Common myeloid progenitor, CD34-positive (primary cell): ENCODE results near the gene STPG4.

Experiments used
- CTCF ChIA-PET: fragments of 350-600 bp; sonication (Branson Sonifier 250); formaldehyde crosslinking; loops from one replicate; lab custom pipeline; 2021; ENCODE audit warnings: antibody characterized with exemption; lab: Charles Lee
- POLR2A ChIA-PET: fragments of 350-600 bp; sonication (Branson Sonifier 250); formaldehyde crosslinking; loops from one replicate; lab custom pipeline; 2021; ENCODE audit warnings: antibody characterized with exemption; lab: Charles Lee
- DNase-seq, 3 donors: peaks; one replicate each; pipeline versions ENCODE4 v3.0.0 to v3.0.0-alpha.2; 2013
- H3K27ac ChIP-seq, 2 experiments: 1 replicate in 1 of 2; 2 replicates in 1 of 2; pipeline ENCODE4 v1.7.0; 2013; ENCODE audit warnings: inconsistent platforms in 2 of 2, low read length in 2 of 2, mild to moderate bottlenecking in 2 of 2, low read depth in 1 of 2, moderate library complexity in 1 of 2; ENCODE audit not compliant: severe bottlenecking in 2 of 2, insufficient read depth in 1 of 2, poor library complexity in 1 of 2
- H3K27me3 ChIP-seq, 5 experiments: replicated peaks in 2 of 5; 1 replicate in 3 of 5; 2 replicates in 2 of 5; pipeline versions ENCODE4 v1.6.1 to v1.7.0; 2013; ENCODE audit warnings: low read length in 4 of 5, mild to moderate bottlenecking in 2 of 5, moderate library complexity in 2 of 5, inconsistent platforms in 1 of 5; ENCODE audit not compliant: insufficient read depth in 5 of 5, control insufficient read depth in 4 of 5
- H3K36me3 ChIP-seq, 4 experiments: 1 replicate in 2 of 4; 2 replicates in 2 of 4; pipeline versions ENCODE4 v1.6.1 to v1.7.0; 2013; ENCODE audit warnings: low read length in 3 of 4, control low read depth in 1 of 4, mild to moderate bottlenecking in 1 of 4; ENCODE audit not compliant: control insufficient read depth in 4 of 4, insufficient read depth in 4 of 4
- H3K4me1 ChIP-seq, 4 experiments: 1 replicate in 3 of 4; 2 replicates in 1 of 4; pipeline versions ENCODE4 v1.6.1 to v1.7.1; 2013; ENCODE audit warnings: low read length in 3 of 4, mild to moderate bottlenecking in 3 of 4, control low read depth in 1 of 4, inconsistent platforms in 1 of 4, moderate library complexity in 1 of 4; ENCODE audit not compliant: control insufficient read depth in 4 of 4, insufficient read depth in 4 of 4; ENCODE audit errors: control extremely low read depth in 1 of 4
- H3K4me3 ChIP-seq, 7 experiments: 1 replicate in 4 of 7; 2 replicates in 3 of 7; pipeline versions ENCODE4 v1.5.1 to v1.7.0; 2013; ENCODE audit warnings: mild to moderate bottlenecking in 7 of 7, low read length in 6 of 7, moderate library complexity in 6 of 7, inconsistent platforms in 2 of 7, low read depth in 2 of 7, control low read depth in 1 of 7; ENCODE audit not compliant: insufficient read depth in 4 of 7, control insufficient read depth in 1 of 7; ENCODE audit errors: extremely low read depth in 1 of 7
- H3K9me3 ChIP-seq, 5 experiments: 1 replicate in 4 of 5; 2 replicates in 1 of 5; pipeline versions ENCODE4 v1.6.1 to v1.7.1; 2013; ENCODE audit warnings: low read length in 4 of 5, mild to moderate bottlenecking in 2 of 5, inconsistent platforms in 1 of 5, low read depth in 1 of 5, moderate library complexity in 1 of 5; ENCODE audit not compliant: control insufficient read depth in 4 of 5, insufficient read depth in 2 of 5; ENCODE audit errors: control extremely low read depth in 1 of 5
- WGBS: methylation state at CpG from one replicate; pipeline ENCODE4 v1.1.5; 2013; ENCODE audit not compliant: insufficient coverage; 5-methylcytosine and 5-hydroxymethylcytosine counted together

Gene STPG4

DNA sequence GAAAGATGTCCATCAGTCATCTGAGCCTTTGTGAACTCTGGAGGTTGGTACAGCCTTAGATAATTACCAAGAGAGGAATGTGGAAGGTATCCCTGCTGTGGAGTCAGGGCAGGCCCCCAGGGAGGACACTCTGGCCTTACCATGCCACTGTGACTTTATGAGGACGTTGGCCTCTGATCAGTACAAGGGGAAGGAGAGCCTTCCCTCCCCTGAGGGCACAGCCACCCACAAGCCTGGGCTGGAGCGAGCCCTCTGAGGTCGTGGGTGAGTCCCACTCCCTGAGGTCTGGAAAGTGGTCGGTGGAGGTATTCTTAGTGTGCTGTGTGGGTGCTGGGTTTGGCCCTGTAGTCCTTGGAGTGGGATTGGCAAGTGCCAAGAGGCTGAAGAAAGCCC is 91.6 kb downstream of the STPG4 start:
- Histone ChIP-seq H3K27me3 (no peaks in the 10 kb centered on the region), H3K36me3 (peaks cover 13 to 77% (median 39%) of the 10 kb centered on the region in 4 experiments), H3K27ac (no peak overlapping the region), H3K4me3 (no peak overlapping the region), H3K9me3 (no peaks in the 10 kb centered on the region), H3K4me1 (peaks cover 0 to 16% (median 14%) of the 10 kb centered on the region in 4 experiments)
- POLR2A ChIA-PET = no interaction called here
- no peak for DNase-seq
- 97% methylated on average over 4 of the region's 4 CpGs for WGBS
- CTCF ChIA-PET = no interaction called here

- peaks cover 4 to 22% (median 20%) of the 10 kb centered on the region in 4 experiments for H3K4me1 ChIP-seq
- no peaks in the 10 kb centered on the region for H3K9me3 ChIP-seq
- H3K27ac ChIP-seq = no peak overlapping the region
- no peak overlapping the region for H3K4me3 ChIP-seq
- H3K27me3 ChIP-seq = no peaks in the 10 kb centered on the region
- CTCF ChIA-PET = interaction anchor here (0.9 to 1.3 kb wide), 2 partner anchors 7 to 10 kb away, joined by 3 to 4 read pairs; no protein-coding TSS in a partner anchor
- WGBS = 100% methylated on average over 8 of the region's 8 CpGs
- H3K36me3 ChIP-seq = peaks cover 13 to 70% (median 35%) of the 10 kb centered on the region in 4 experiments
- POLR2A ChIA-PET = no interaction called here
- DNase-seq = no peak
These were observed 92.2 kb downstream of the STPG4 start for GRCh38 chr2:47062681-47063537.

DNA sequence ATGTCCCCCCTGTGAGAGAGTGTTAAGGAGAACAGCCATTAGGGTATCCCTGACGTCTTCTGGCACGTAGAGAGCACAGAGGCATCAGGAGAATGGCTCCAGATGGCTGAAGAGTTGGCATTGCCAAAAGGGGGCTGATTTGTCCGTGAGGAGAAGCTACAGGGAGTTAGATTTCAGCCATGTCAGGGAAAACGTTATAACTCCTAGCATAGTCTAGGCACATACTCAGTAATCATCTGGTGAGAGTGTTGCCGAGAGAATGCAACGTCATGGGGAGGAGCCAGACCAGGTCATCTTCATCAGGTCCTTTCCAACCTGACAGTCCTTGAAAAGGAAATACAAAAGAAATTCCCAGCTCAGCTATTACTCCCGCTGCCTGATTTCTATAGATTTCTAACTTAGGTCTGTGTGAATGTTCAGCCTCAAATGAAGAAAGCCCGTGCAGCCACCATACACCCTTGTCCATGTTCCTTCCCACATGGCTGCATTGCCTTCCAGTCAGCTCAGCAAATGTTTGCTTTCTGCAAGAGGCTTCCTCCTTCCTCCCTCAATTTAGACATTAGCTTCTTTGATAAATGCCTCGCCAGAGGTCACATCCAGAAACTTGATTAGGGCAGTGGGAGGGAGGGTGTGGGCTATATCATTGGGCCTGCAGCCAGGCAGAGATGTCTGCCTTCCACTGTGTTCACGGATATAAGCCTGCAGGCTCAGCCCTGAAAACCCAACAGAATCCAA is 93.0 kb downstream of the STPG4 start:
- no peaks in the 10 kb centered on the region for H3K27me3 ChIP-seq
- H3K27ac ChIP-seq = no peak overlapping the region
- WGBS = 95% methylated on average over 8 of the region's 10 CpGs
- H3K4me1 ChIP-seq = peaks cover 7 to 30% (median 28%) of the 10 kb centered on the region in 4 experiments
- ChIA-PET CTCF (interaction anchor here (0.9 to 1.3 kb wide), 2 partner anchors 8 to 11 kb away, joined by 3 to 4 read pairs; no protein-coding TSS in a partner anchor), POLR2A (no interaction called here)
- no peak overlapping the region for H3K4me3 ChIP-seq
- no peaks in the 10 kb centered on the region for H3K9me3 ChIP-seq
- H3K36me3 ChIP-seq = peaks cover 13 to 63% (median 32%) of the 10 kb centered on the region in 4 experiments
- DNase-seq = no peak

- H3K4me3 ChIP-seq = no peak overlapping the region
- H3K36me3 ChIP-seq = peaks cover 13 to 56% (median 28%) of the 10 kb centered on the region in 4 experiments
- H3K4me1 ChIP-seq = peaks cover 7 to 39% (median 36%) of the 10 kb centered on the region in 4 experiments
- DNase-seq = no peak
- H3K27me3 ChIP-seq = no peaks in the 10 kb centered on the region
- 100% methylated on average over 3 of the region's 11 CpGs for WGBS
- H3K9me3 ChIP-seq = no peaks in the 10 kb centered on the region
- H3K27ac ChIP-seq = no peak overlapping the region
- POLR2A ChIA-PET = no interaction called here
- CTCF ChIA-PET = no interaction called here
These were observed 94.4 kb downstream of the STPG4 start for GRCh38 chr2:47060652-47061170.

DNA sequence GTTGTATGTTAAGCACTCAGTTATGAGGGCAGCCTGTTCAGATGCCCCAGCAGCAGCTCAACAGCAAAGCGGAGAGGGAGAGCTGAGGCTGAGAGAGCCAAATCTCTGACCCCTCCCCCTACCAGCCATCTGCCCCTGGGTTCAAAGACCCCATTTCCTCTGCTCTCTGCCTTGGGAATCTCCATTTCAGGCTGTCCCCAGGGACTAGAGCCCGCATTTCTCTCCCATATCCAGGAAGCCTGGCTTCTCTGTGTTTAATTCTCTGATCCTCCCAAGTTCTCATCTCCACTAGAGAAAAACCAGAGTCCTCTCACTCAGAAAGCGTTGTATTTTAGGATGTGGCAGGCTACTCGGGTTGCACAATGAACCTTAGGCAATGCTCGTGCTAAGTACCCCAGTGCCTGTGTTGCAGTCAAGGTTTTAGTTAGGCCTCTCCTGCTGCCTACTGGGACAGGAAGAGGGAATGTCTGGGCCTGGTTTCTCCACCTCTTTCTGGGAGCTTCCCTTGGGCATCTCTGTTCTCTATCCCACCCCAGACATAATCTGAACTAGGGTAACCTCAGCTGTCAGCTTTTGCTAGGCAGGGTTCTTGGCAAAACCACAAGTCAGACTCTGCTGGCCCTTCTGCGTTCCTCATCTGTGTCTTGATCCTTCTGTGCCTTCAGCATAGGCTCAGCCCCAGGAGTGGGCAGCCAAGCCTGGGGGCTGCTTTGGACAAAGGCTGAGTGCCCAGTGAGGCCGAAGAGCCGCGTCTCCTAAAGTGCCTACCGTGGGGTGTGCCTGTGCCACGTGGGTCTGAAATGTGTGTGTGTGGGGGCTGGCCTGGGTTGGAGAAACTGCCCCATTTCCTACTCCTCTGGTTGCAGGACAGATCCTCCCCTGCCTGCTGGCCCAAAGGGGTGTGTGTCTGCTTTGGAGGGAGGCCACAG is 96.8 kb downstream of the STPG4 start:
- Histone ChIP-seq H3K27me3 (no peaks in the 10 kb centered on the region), H3K36me3 (peaks cover 15 to 57% (median 25%) of the 10 kb centered on the region in 4 experiments), H3K4me3 (peak overlapping the region in 2 of 7 experiments; percentile 17 to 40), H3K9me3 (no peaks in the 10 kb centered on the region), H3K4me1 (peaks cover 7 to 44% (median 36%) of the 10 kb centered on the region in 4 experiments), H3K27ac (no peak overlapping the region)
- DNase-seq = peak in 1 of 3 donors; percentile 20
- ChIA-PET CTCF (interaction anchor here (0.8 to 2.5 kb wide), 3 partner anchors 10 to 40 kb away, joined by 3 to 11 read pairs (median 3); no protein-coding TSS in a partner anchor), POLR2A (no interaction called here)
- 37% methylated on average over 5 of the region's 11 CpGs for WGBS

DNA sequence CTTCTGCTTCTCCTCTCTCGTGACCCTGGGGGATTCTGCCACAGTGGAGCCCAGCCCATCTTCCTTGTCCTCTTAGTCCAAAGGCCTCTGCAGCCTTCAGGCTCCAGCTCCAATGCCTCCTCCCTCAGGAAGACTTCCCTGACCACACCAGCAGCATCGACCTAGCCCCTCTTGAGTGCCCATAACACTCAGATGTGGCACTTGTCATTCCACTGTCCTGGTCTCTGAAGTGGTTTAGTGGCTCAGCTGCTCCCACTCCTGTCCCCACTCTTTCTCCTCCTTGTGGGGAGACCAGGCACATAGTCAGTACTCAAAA is 97.5 kb downstream of the STPG4 start:
- Histone ChIP-seq H3K9me3 (no peaks in the 10 kb centered on the region), H3K36me3 (peaks cover 12 to 57% (median 26%) of the 10 kb centered on the region in 4 experiments), H3K4me3 (peak overlapping the region in 2 of 7 experiments; percentile 17 to 40), H3K27me3 (no peaks in the 10 kb centered on the region), H3K27ac (peak overlapping the region in 1 of 2 experiments; percentile 72), H3K4me1 (peaks cover 7 to 44% (median 36%) of the 10 kb centered on the region in 4 experiments)
- POLR2A ChIA-PET = no interaction called here
- no peak for DNase-seq
- CTCF ChIA-PET = interaction anchor here (0.6 to 2.5 kb wide), 4 partner anchors 11 to 53 kb away, joined by 3 to 11 read pairs (median 3); no protein-coding TSS in a partner anchor
- WGBS = 33% methylated on average over 1 of the region's 2 CpGs
